ENCODE results near the gene TSPAN16.

- TF ChIP-seq CTCF (IDR thresholded peaks at IDR 0.05), result no peak
- TF ChIP-seq POLR2AphosphoS5 (IDR thresholded peaks at IDR 0.05), result no peak
- TF ChIP-seq EP300 (IDR thresholded peaks at IDR 0.05), result no peak
- no peak for TF ChIP-seq POLR2A (IDR thresholded peaks at IDR 0.05)
These were observed 42.8 kb downstream of the TSPAN16 start for GRCh38 chr19:11338569-11339253.

Data from gastroesophageal sphincter (tissue), 3 donors.